GM12892 (cell line): ENCODE measurements around the gene SDCCAG8.

Experiments
- POLR2A ChIP-seq: IDR thresholded peaks from 2 replicates; pipeline ENCODE4 v1.6.1; 2011; ENCODE audit warnings: low read depth, low read length, control low read depth
- POLR2AphosphoS5 ChIP-seq: IDR thresholded peaks from 2 replicates; pipeline ENCODE4 v1.6.1; 2011; ENCODE audit warnings: low read depth, low read length, control low read depth

- TF ChIP-seq POLR2AphosphoS5: no peak
- no peak for TF ChIP-seq POLR2A
Measured at GRCh38 chr1:243292117-243292516, 36.3 kb downstream of the SDCCAG8 start.
